ENCODE data around the gene BTF3.

DNA sequence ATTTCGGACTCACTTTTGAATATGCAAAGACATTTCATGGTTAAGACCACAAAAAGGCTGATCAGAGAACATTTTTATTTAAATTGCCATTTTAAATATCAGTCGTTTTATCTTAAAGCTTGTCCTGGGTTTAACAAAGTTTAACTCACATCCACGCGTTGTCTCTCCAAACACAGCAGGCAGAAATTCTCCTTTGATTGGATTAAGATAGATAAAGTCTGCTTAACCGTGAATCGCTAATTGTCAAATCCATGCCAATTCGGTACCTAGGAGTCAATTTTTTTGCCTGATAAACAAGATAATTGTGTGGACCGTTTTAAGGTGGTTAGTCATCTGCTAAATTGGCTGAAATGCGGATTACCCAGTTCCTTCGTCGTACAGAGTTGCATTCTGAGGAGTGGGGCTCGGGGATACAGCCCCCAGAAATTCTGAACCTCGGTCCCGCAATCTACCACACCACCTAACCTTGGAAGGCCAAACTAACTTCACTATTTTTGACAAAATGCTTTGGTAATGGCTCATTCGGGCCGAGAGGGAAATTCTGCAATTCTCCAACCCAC lies 665 bp upstream of the BTF3 start:
- TF ChIP-seq EZH2 (IDR thresholded peaks at IDR 0.05; ENCODE audit: insufficient read depth, poor library complexity, severe bottlenecking) (no peak), EZH2phosphoT487 (IDR thresholded peaks at IDR 0.05; ENCODE audit: insufficient read depth, low read depth) (no peak)

Data from GM23248 (cell line).